MCF 10A (cell line): ENCODE measurements around the gene PTPN21. TPM values are rescaled to one million over a fixed set of nuclear protein-coding genes. Genes with fewer than 3 reads are reported as not detected.

ENCODE experiments used
- BruUV-seq: library from RNA; stranded (reverse); fragments of 400-500 nt; replicated peaks from 2 replicates; lab custom pipeline; 2021; lab: Mats Ljungman, UMichigan
- CTCF ChIA-PET: fragments of 300-600 bp; sonication (Branson Sonifier 250); formaldehyde crosslinking; extraction: SDS; loops from one replicate; lab custom pipeline; 2021; ENCODE audit warnings: antibody characterized with exemption, inconsistent platforms; lab: Yijun Ruan, JAX
- POLR2A ChIA-PET: fragments of 300-600, 350-650 bp; sonication (Branson Sonifier 250); formaldehyde crosslinking; extraction: SDS; loops from one replicate; lab custom pipeline; 2020; ENCODE audit warnings: antibody characterized with exemption, inconsistent platforms; lab: Yijun Ruan, JAX
- DNase-seq: peaks from one replicate; pipeline ENCODE4 v3.0.0-alpha.2; 2018; ENCODE audit not compliant: unreplicated experiment
- H3K27ac Mint-ChIP-seq: one replicate; pipeline ENCODE4 v1.8.0; 2022; ENCODE audit warnings: mild to moderate bottlenecking, low read depth, mixed read lengths; ENCODE audit not compliant: unreplicated experiment
- H3K27me3 Mint-ChIP-seq: one replicate; pipeline ENCODE4 v1.8.0; 2022; ENCODE audit warnings: mixed read lengths; ENCODE audit not compliant: insufficient read depth, unreplicated experiment
- H3K36me3 Mint-ChIP-seq: one replicate; pipeline ENCODE4 v1.8.0; 2022; ENCODE audit warnings: mild to moderate bottlenecking, moderate library complexity, mixed read lengths; ENCODE audit not compliant: insufficient read depth, unreplicated experiment
- H3K4me1 Mint-ChIP-seq: one replicate; pipeline ENCODE4 v1.8.0; 2022; ENCODE audit warnings: mixed read lengths; ENCODE audit not compliant: insufficient read depth, unreplicated experiment
- H3K4me3 Mint-ChIP-seq: one replicate; pipeline ENCODE4 v1.8.0; 2022; ENCODE audit warnings: mild to moderate bottlenecking, moderate library complexity, mixed read lengths; ENCODE audit not compliant: unreplicated experiment
- H3K9me3 Mint-ChIP-seq: one replicate; pipeline ENCODE4 v1.8.0; 2022; ENCODE audit warnings: mixed read lengths; ENCODE audit not compliant: unreplicated experiment
- intact Hi-C: fragments of 100-400 bp; cut with micrococcal nuclease; formaldehyde crosslinking; loops from 2 replicates; pipeline ENCODE4 v1.14.1; 2022
- total RNA-seq: library from RNA; stranded (reverse); gene quantifications from 2 replicates; pipeline ENCODE4 v1.2.3, GENCODE V29; 2022
- TF ChIP-seq, protein P1 (sequence below): fragments of 200-600 bp; IDR thresholded peaks from one replicate; pipeline ENCODE4 v1.8.0; 2022; ENCODE audit warnings: antibody characterized with exemption, mild to moderate bottlenecking; ENCODE audit not compliant: unreplicated experiment

PTPN21 gene
- total RNA-seq, 1 experiment from 2014 or later: 18.1 TPM

DNA sequence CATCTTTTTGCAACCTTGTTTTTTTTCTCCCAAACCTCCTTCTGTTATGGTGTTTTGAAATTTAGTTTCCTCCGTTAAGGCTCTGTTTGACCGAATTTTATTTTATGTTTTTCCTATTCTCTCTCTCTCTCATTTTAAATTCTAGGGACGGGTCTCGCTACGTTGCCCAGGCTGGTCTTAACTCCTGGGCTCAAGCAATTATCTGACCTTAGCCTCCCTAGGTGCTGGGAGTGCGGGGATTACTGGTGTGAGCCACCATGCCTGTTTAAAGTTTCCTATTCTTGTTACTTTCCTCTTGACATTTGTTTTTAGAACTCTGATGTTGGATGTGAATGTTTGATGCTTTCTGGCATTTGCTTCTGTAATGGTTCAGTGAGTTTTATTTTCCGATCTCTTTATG is 9.0 kb upstream of the PTPN21 start:
- peak overlapping the region; percentile 49 for H3K27ac Mint-ChIP-seq
- TF ChIP-seq, protein P1, sequence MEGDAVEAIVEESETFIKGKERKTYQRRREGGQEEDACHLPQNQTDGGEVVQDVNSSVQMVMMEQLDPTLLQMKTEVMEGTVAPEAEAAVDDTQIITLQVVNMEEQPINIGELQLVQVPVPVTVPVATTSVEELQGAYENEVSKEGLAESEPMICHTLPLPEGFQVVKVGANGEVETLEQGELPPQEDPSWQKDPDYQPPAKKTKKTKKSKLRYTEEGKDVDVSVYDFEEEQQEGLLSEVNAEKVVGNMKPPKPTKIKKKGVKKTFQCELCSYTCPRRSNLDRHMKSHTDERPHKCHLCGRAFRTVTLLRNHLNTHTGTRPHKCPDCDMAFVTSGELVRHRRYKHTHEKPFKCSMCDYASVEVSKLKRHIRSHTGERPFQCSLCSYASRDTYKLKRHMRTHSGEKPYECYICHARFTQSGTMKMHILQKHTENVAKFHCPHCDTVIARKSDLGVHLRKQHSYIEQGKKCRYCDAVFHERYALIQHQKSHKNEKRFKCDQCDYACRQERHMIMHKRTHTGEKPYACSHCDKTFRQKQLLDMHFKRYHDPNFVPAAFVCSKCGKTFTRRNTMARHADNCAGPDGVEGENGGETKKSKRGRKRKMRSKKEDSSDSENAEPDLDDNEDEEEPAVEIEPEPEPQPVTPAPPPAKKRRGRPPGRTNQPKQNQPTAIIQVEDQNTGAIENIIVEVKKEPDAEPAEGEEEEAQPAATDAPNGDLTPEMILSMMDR: no peak
- no peak for DNase-seq
- H3K4me1 Mint-ChIP-seq: peaks cover 18% of the 10 kb centered on the region
- intact Hi-C loops: loop anchor here (2.0 to 5.0 kb wide), 2 partner anchors 48 to 375 kb away; no protein-coding TSS in a partner anchor
- no peaks in the 10 kb centered on the region for H3K27me3 Mint-ChIP-seq
- no peaks in the 10 kb centered on the region for H3K9me3 Mint-ChIP-seq
- H3K36me3 Mint-ChIP-seq: peaks cover 29% of the 10 kb centered on the region
- peak overlapping the region; percentile 77 for H3K4me3 Mint-ChIP-seq
- BruUV-seq: no TSS peak
- POLR2A ChIA-PET: interaction anchor here (0.6 to 3.6 kb wide), 9 partner anchors 8 to 574 kb away, joined by 3 to 39 read pairs (median 4); partner anchors contain the start of gene TTC8
- CTCF ChIA-PET: interaction anchor here (0.7 to 1.2 kb wide), 3 partner anchors 11 to 1825 kb away, joined by 3 to 4 read pairs (median 3); no protein-coding TSS in a partner anchor

DNA sequence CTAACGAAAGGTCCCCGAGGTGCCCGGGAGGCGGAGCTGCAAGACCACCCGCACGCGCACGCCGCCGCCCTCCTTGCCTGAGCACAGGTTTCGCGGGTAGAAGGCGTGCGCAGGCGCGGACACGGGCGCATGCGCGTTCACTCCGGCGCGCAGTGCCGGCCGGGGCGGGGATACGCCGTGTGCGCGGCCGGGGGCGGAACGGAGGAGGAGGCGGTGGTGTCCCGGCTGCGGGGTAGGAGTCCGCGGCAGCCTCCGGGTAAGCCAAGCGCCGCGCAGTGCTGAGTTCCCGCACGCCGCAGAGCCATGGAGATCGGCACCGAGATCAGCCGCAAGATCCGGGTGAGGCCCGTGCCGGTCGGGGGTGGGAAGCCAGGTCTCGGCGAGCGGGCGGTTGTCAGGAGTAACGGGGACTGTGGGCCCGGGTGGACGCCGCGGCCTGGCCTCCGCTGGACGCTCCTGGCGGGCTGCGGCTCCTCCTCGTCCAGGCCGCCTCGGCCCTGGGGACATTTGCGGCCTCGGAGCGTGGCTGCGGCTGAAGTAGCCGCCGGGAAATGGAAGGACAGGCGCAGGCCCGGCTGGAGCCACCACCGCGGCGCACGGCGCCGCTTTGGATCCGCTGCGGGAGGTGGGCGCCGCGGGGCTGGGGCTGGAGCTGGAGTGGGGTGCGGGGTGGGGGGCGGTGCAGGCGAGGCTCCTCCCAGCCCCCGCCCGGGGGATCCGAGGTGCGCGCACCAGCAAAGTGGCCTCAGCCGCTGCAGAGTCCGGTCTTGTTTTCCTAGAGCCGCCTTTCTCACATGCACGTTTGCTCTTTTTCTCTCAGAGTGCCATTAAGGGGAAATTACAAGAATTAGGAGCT is 8.3 kb upstream of the PTPN21 start, which contains the start of gene ZC3H14:
Gene ZC3H14, plus strand, starts transcription at position 207 of the 856 bp plus-strand sequence. Its CDS starts 97 bp downstream, at position 304.
- ChIA-PET POLR2A (interaction anchor here (0.6 to 3.6 kb wide), 10 partner anchors 8 to 574 kb away, joined by 3 to 39 read pairs (median 4); partner anchors contain the start of gene TTC8), CTCF (interaction anchor here (0.5 to 0.8 kb wide), 3 partner anchors 261 to 1826 kb away, joined by 3 read pairs; no protein-coding TSS in a partner anchor)
- no TSS peak for BruUV-seq
- intact Hi-C loops: loop anchor here (2.0 to 5.0 kb wide), 2 partner anchors 49 to 374 kb away; no protein-coding TSS in a partner anchor
- TF ChIP-seq, protein P1: no peak
- Mint-ChIP-seq H3K36me3 (peaks cover 22% of the 10 kb centered on the region), H3K4me1 (peaks cover 18% of the 10 kb centered on the region), H3K27ac (peak within 1 kb of the TSS; percentile 49), H3K27me3 (no peaks in the 10 kb centered on the region), H3K9me3 (no peaks in the 10 kb centered on the region), H3K4me3 (peak within 1 kb of the TSS; percentile 77)
- peak; percentile 85 for DNase-seq

DNA sequence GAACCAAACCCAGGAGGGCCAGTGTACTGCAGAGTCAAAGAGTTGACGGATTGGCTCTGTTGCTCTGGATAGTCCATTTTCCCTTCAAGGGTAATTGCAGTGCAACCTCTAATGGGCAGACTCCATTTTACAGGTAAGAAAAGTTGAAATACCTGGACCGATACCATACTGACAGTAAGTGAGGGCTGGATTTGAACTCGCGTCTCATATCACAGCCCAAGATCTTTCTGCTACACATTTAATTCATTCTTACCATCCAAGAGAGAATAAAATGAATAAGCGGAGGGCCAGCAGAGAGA is 7.7 kb upstream of the PTPN21 start:
- ChIA-PET POLR2A (interaction anchor here (3.6 kb wide), 1 partner anchor 10 kb away, joined by 39 read pairs; no protein-coding TSS in a partner anchor), CTCF (interaction anchor here (0.5 kb wide), 1 partner anchor 261 kb away, joined by 3 read pairs; no protein-coding TSS in a partner anchor)
- peaks cover 18% of the 10 kb centered on the region for H3K4me1 Mint-ChIP-seq
- intact Hi-C loops: loop anchor here (2.0 to 5.0 kb wide), 2 partner anchors 50 to 374 kb away; no protein-coding TSS in a partner anchor
- peak overlapping the region; percentile 77 for H3K4me3 Mint-ChIP-seq
- TF ChIP-seq, protein P1: no peak
- no TSS peak for BruUV-seq
- peak overlapping the region; percentile 49 for H3K27ac Mint-ChIP-seq
- no peaks in the 10 kb centered on the region for H3K27me3 Mint-ChIP-seq
- DNase-seq: no peak
- H3K36me3 Mint-ChIP-seq: peaks cover 19% of the 10 kb centered on the region
- H3K9me3 Mint-ChIP-seq: no peaks in the 10 kb centered on the region
